GM23338 (cell line): ENCODE results near the gene TNFSF10. TPM values are rescaled to one million over a fixed set of nuclear protein-coding genes. Genes with fewer than 3 reads are reported as not detected.

ENCODE experiments used
- ATAC-seq: fragments of 200-7000 bp; cut with Tn5 transposase; 3 replicates; pipeline ENCODE4 v1.9.1; 2020
- DNase-seq: peaks from one replicate; pipeline ENCODE4 v3.0.0-alpha.2; 2015; ENCODE audit warnings: low spot score
- H2AFZ ChIP-seq: fragments of 200-600 bp; sonication (generic); 2 replicates; pipeline ENCODE4 v1.8.0; 2016; ENCODE audit warnings: antibody characterized with exemption, mild to moderate bottlenecking, moderate library complexity
- H3F3A ChIP-seq: fragments of 200-600 bp; sonication (generic); replicated peaks from 2 replicates; pipeline ENCODE4 v1.8.0; 2017; ENCODE audit warnings: antibody characterized with exemption, mixed run types, low read depth
- H3K27ac ChIP-seq: fragments of 200-600 bp; sonication (generic); 2 replicates; pipeline ENCODE4 v1.6.1; 2016; ENCODE audit warnings: low read depth
- H3K27me3 ChIP-seq: fragments of 200-600 bp; sonication (generic); 2 replicates; pipeline ENCODE4 v1.8.0; 2016; ENCODE audit warnings: mild to moderate bottlenecking, mixed run types, moderate library complexity; ENCODE audit not compliant: insufficient read depth
- H3K36me3 ChIP-seq: fragments of 200-600 bp; sonication (generic); 2 replicates; pipeline ENCODE4 v1.8.0; 2016; ENCODE audit warnings: mild to moderate bottlenecking; ENCODE audit not compliant: insufficient read depth
- H3K4me1 ChIP-seq: fragments of 200-600 bp; sonication (generic); 2 replicates; pipeline ENCODE4 v1.8.0; 2016; ENCODE audit warnings: mild to moderate bottlenecking, moderate library complexity; ENCODE audit not compliant: insufficient read depth
- H3K4me2 ChIP-seq: fragments of 200-600 bp; sonication (generic); 2 replicates; pipeline ENCODE4 v1.7.1; 2017; ENCODE audit warnings: mixed run types
- H3K4me3 ChIP-seq: fragments of 200-600 bp; sonication (generic); 2 replicates; pipeline ENCODE4 v1.6.1; 2016; ENCODE audit warnings: mixed run types
- H3K79me2 ChIP-seq: fragments of 200-600 bp; sonication (generic); replicated peaks from 2 replicates; pipeline ENCODE4 v1.8.0; 2017; ENCODE audit warnings: mild to moderate bottlenecking; ENCODE audit not compliant: insufficient read depth
- H3K9me2 ChIP-seq: fragments of 200-600 bp; sonication (generic); 2 replicates; pipeline ENCODE4 v1.8.0; 2017; ENCODE audit not compliant: insufficient read depth
- H4K20me1 ChIP-seq: fragments of 200-600 bp; sonication (generic); replicated peaks from 2 replicates; pipeline ENCODE4 v1.8.0; 2017; ENCODE audit warnings: mild to moderate bottlenecking; ENCODE audit not compliant: insufficient read depth
- H3K27ac Mint-ChIP-seq: 2 replicates; pipeline ENCODE4 v1.8.0; 2020; ENCODE audit warnings: inconsistent platforms, mild to moderate bottlenecking, moderate library complexity, mixed read lengths
- H3K27me3 Mint-ChIP-seq: 3 replicates; pipeline ENCODE4 v1.8.0; 2022; ENCODE audit warnings: low read depth, mild to moderate bottlenecking, moderate library complexity, mixed read lengths, inconsistent platforms; ENCODE audit not compliant: insufficient read depth, poor library complexity
- H3K36me3 Mint-ChIP-seq: 3 replicates; pipeline ENCODE4 v1.8.0; 2021; ENCODE audit warnings: low read depth, mild to moderate bottlenecking, inconsistent platforms, moderate library complexity, mixed read lengths
- H3K4me1 Mint-ChIP-seq: 3 replicates; pipeline ENCODE4 v1.8.0; 2020; ENCODE audit warnings: mild to moderate bottlenecking, inconsistent platforms, mixed read lengths
- H3K4me3 Mint-ChIP-seq: 3 replicates; pipeline ENCODE4 v1.8.0; 2021; ENCODE audit warnings: moderate library complexity, mild to moderate bottlenecking, inconsistent platforms, mixed read lengths
- H3K9me3 Mint-ChIP-seq: 3 replicates; pipeline ENCODE4 v1.8.0; 2020; ENCODE audit warnings: moderate library complexity, mild to moderate bottlenecking, inconsistent platforms, mixed read lengths
- CREB1 ChIP-seq: fragments of 250-450 bp; sonication (Bioruptor Pico); IDR thresholded peaks from 2 replicates; pipeline ENCODE4 v1.5.0; 2020; ENCODE audit warnings: low read depth, mild to moderate bottlenecking, moderate library complexity
- ETS1 ChIP-seq: IDR thresholded peaks from 2 replicates; pipeline ENCODE4 v1.6.1; 2016; ENCODE audit warnings: antibody characterized with exemption
- EZH2 ChIP-seq: fragments of 200-600 bp; sonication (generic); IDR thresholded peaks from one replicate; pipeline ENCODE4 v1.8.0; 2017; ENCODE audit warnings: antibody characterized with exemption, mild to moderate bottlenecking, low read depth; ENCODE audit not compliant: unreplicated experiment
- EZH2phosphoT487 ChIP-seq: fragments of 200-600 bp; sonication (generic); IDR thresholded peaks from one replicate; pipeline ENCODE4 v1.8.1; 2018; ENCODE audit warnings: antibody characterized with exemption; ENCODE audit not compliant: unreplicated experiment
- JUNB ChIP-seq: IDR thresholded peaks from one replicate; pipeline ENCODE4 v1.6.1; 2016; ENCODE audit warnings: antibody characterized with exemption; ENCODE audit not compliant: unreplicated experiment
- NANOG ChIP-seq: IDR thresholded peaks from 2 replicates; pipeline ENCODE4 v1.6.1; 2016; ENCODE audit warnings: antibody characterized with exemption, borderline replicate concordance
- POLR2AphosphoS5 ChIP-seq: IDR thresholded peaks from 2 replicates; pipeline ENCODE4 v1.6.1; 2016; ENCODE audit warnings: antibody characterized with exemption, low read depth
- REST ChIP-seq: IDR thresholded peaks from one replicate; pipeline ENCODE4 v1.6.1; 2018; ENCODE audit warnings: antibody characterized with exemption; ENCODE audit not compliant: unreplicated experiment
- STAT1 ChIP-seq: IDR thresholded peaks from one replicate; pipeline ENCODE4 v1.6.1; 2016; ENCODE audit warnings: antibody characterized with exemption; ENCODE audit not compliant: unreplicated experiment
- ZNF114 ChIP-seq: fragments of 250-450 bp; sonication (Bioruptor Pico); IDR thresholded peaks from 2 replicates; pipeline ENCODE4 v1.5.0; 2020; ENCODE audit warnings: mild to moderate bottlenecking, moderate library complexity
- ZNF331 ChIP-seq: fragments of 250-450 bp; sonication (Bioruptor Pico); IDR thresholded peaks from 2 replicates; pipeline ENCODE4 v1.5.0; 2020; ENCODE audit warnings: low read depth, mild to moderate bottlenecking, moderate library complexity
- ZNF462 ChIP-seq: fragments of 250-450 bp; sonication (Bioruptor Pico); IDR thresholded peaks from 2 replicates; pipeline ENCODE4 v1.5.0; 2020; ENCODE audit warnings: mild to moderate bottlenecking, moderate library complexity
- polyA plus RNA-seq: library from polyadenylated mRNA; unstranded; fragments of >200 nt; fragmentation: Nextera tagmentation; extraction: Ambion mirVana; gene quantifications from 2 replicates; pipeline ENCODE4 v1.2.1, GENCODE V29; 2016
- total RNA-seq: library from RNA; depleted of rRNA; stranded (reverse); fragments of >200 nt; shearing (Covaris generic); gene quantifications from 2 replicates; pipeline ENCODE4 v1.2.3, GENCODE V29; 2014

TNFSF10 gene
- total and polyA plus RNA-seq, 2 experiments from 2014 or later = 0.27 TPM; not detected in 1

- no peaks in the 10 kb centered on the region for H4K20me1 ChIP-seq
- ATAC-seq = no peak
- H3F3A ChIP-seq = no peaks in the 10 kb centered on the region
- no peaks in the 10 kb centered on the region for H3K36me3 ChIP-seq
- 0 out of 3 replicates have a peak, but pooled peaks cover 4% of the 10 kb centered on the region for H3K36me3 Mint-ChIP-seq
- no peak for DNase-seq
- H3K79me2 ChIP-seq = no peaks in the 10 kb centered on the region
- H3K4me3 Mint-ChIP-seq = no peak overlapping the region
- no peaks in the 10 kb centered on the region; the same call in 1 of the 2 replicates for H3K9me2 ChIP-seq
- no peak overlapping the region for H3K4me2 ChIP-seq
- peaks cover 10% of the 10 kb centered on the region; the same call in 2 of the 3 replicates for H3K4me1 Mint-ChIP-seq
- no peaks in the 10 kb centered on the region for H3K27me3 ChIP-seq
- peaks cover 8% of the 10 kb centered on the region; the same call in 2 of the 3 replicates for H3K9me3 Mint-ChIP-seq
- peaks cover 16% of the 10 kb centered on the region for H3K4me1 ChIP-seq
- no peak overlapping the region for H3K27ac ChIP-seq
- H3K27me3 Mint-ChIP-seq = peaks cover 3% of the 10 kb centered on the region
- no peak for TF ChIP-seq NANOG
- TF ChIP-seq ETS1 = no peak
- TF ChIP-seq ZNF462 (CRISPR knock-in tag) = no peak
- TF ChIP-seq EZH2phosphoT487 = no peak
- no peak for TF ChIP-seq REST
- TF ChIP-seq STAT1 = no peak
- no peak for TF ChIP-seq CREB1
- TF ChIP-seq ZNF114 (CRISPR knock-in tag) = no peak
- no peak for TF ChIP-seq JUNB
- no peak for TF ChIP-seq EZH2
- no peak for TF ChIP-seq ZNF331
- no peak for TF ChIP-seq POLR2AphosphoS5
- no peak overlapping the region for H2AFZ ChIP-seq
- H3K4me3 ChIP-seq = no peak overlapping the region
- H3K27ac Mint-ChIP-seq = no peak overlapping the region
These were observed 38.8 kb upstream of the TNFSF10 start for GRCh38 chr3:172561897-172562640.
